GM12878 (cell line): Measurements from ENCODE around the gene MAB21L3.

ENCODE experiments used
- CBFB ChIP-seq: IDR thresholded peaks from 2 replicates; pipeline ENCODE4 v1.6.1; 2016; ENCODE audit warnings: antibody characterized with exemption, low read depth
- MTA2 ChIP-seq: fragments of 450-650 bp; IDR thresholded peaks from 2 replicates; pipeline ENCODE4 v1.6.1; 2016; ENCODE audit warnings: low read depth, mild to moderate bottlenecking, moderate library complexity
- POLR2AphosphoS5 ChIP-seq: IDR thresholded peaks from 2 replicates; pipeline ENCODE4 v1.6.1; 2011; ENCODE audit warnings: mild to moderate bottlenecking, low read length, inconsistent platforms
- RCOR1 ChIP-seq: conservative IDR thresholded peaks from 2 replicates; pipeline ENCODE4 v1.6.1; 2012; ENCODE audit warnings: low read depth, low read length, improper control_type of control experiment
- SIN3A ChIP-seq: IDR thresholded peaks from 2 replicates; pipeline ENCODE4 v1.6.1; 2012; ENCODE audit warnings: low read depth, low read length, improper control_type of control experiment
- SMC3 ChIP-seq: IDR thresholded peaks from 2 replicates; pipeline ENCODE4 v1.6.1; 2011; ENCODE audit warnings: low read length, improper control_type of control experiment, borderline replicate concordance
- TAF1 ChIP-seq: IDR thresholded peaks from 2 replicates; pipeline ENCODE4 v1.6.1; 2011; ENCODE audit warnings: mild to moderate bottlenecking, low read depth, low read length, borderline replicate concordance
- TF ChIP-seq, protein P1 (sequence below), 3 experiments: IDR thresholded peaks in 2 of 3; conservative IDR thresholded peaks in 1 of 3; 2 replicates each; pipeline ENCODE4 v1.5.1; 2011; ENCODE audit warnings: low read depth in 3 of 3, low read length in 3 of 3, mild to moderate bottlenecking in 3 of 3, control low read depth in 2 of 3, moderate library complexity in 2 of 3, inconsistent platforms in 1 of 3, mixed read lengths in 1 of 3; ENCODE audit not compliant: control insufficient read depth in 2 of 3, insufficient read depth in 1 of 3; ENCODE audit errors: extremely low read depth in 1 of 3
- TF ChIP-seq, protein P2 (sequence below): IDR thresholded peaks from 2 replicates; pipeline ENCODE4 v1.6.1; 2012; ENCODE audit warnings: mild to moderate bottlenecking, low read depth, low read length
- TF ChIP-seq, protein P3 (sequence below): fragments of 450-650 bp; IDR thresholded peaks from 2 replicates; pipeline ENCODE4 v1.6.1; 2018; ENCODE audit warnings: borderline replicate concordance, mild to moderate bottlenecking; ENCODE audit not compliant: partially characterized antibody
- TF ChIP-seq, protein P4 (sequence below): IDR thresholded peaks from 2 replicates; pipeline ENCODE4 v1.6.1; 2012; ENCODE audit warnings: low read depth, low read length, improper control_type of control experiment

DNA sequence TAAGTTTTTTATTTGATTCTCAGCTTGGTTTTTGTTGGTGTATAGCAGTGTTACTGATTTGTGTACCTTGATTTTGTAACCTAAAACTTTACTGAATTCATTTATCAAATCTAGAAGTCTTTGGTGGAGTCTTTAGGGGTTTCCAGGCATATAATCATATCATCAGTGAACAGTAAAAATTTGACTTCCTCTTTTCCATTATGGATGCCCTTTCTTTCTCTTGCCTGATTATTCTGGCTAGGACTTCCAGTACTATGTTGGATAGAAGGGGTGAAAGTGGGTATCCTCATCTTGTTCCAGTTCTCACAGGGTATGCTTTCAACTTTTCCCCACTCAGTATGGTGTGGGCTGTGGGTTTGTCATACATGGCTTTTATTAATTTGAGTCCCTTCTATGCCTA, 23.6 kb upstream of the MAB21L3 start:
- TF ChIP-seq MTA2 (no peak), CBFB (no peak), POLR2AphosphoS5 (no peak), SMC3 (no peak), SIN3A (no peak), RCOR1 (no peak), TAF1 (no peak)
- TF ChIP-seq, protein P1, sequence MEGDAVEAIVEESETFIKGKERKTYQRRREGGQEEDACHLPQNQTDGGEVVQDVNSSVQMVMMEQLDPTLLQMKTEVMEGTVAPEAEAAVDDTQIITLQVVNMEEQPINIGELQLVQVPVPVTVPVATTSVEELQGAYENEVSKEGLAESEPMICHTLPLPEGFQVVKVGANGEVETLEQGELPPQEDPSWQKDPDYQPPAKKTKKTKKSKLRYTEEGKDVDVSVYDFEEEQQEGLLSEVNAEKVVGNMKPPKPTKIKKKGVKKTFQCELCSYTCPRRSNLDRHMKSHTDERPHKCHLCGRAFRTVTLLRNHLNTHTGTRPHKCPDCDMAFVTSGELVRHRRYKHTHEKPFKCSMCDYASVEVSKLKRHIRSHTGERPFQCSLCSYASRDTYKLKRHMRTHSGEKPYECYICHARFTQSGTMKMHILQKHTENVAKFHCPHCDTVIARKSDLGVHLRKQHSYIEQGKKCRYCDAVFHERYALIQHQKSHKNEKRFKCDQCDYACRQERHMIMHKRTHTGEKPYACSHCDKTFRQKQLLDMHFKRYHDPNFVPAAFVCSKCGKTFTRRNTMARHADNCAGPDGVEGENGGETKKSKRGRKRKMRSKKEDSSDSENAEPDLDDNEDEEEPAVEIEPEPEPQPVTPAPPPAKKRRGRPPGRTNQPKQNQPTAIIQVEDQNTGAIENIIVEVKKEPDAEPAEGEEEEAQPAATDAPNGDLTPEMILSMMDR (IDR thresholded peaks at IDR 0.05 in 2 of 3, conservative IDR thresholded peaks at IDR 0.05 in 1 of 3; ENCODE audit: control insufficient read depth in 2 of 3, extremely low read depth in 1 of 3, insufficient read depth in 1 of 3, low read depth in 3 of 3, low read length in 3 of 3), result no peak
- TF ChIP-seq, protein P2, sequence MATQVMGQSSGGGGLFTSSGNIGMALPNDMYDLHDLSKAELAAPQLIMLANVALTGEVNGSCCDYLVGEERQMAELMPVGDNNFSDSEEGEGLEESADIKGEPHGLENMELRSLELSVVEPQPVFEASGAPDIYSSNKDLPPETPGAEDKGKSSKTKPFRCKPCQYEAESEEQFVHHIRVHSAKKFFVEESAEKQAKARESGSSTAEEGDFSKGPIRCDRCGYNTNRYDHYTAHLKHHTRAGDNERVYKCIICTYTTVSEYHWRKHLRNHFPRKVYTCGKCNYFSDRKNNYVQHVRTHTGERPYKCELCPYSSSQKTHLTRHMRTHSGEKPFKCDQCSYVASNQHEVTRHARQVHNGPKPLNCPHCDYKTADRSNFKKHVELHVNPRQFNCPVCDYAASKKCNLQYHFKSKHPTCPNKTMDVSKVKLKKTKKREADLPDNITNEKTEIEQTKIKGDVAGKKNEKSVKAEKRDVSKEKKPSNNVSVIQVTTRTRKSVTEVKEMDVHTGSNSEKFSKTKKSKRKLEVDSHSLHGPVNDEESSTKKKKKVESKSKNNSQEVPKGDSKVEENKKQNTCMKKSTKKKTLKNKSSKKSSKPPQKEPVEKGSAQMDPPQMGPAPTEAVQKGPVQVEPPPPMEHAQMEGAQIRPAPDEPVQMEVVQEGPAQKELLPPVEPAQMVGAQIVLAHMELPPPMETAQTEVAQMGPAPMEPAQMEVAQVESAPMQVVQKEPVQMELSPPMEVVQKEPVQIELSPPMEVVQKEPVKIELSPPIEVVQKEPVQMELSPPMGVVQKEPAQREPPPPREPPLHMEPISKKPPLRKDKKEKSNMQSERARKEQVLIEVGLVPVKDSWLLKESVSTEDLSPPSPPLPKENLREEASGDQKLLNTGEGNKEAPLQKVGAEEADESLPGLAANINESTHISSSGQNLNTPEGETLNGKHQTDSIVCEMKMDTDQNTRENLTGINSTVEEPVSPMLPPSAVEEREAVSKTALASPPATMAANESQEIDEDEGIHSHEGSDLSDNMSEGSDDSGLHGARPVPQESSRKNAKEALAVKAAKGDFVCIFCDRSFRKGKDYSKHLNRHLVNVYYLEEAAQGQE, result no peak
- TF ChIP-seq, protein P3, sequence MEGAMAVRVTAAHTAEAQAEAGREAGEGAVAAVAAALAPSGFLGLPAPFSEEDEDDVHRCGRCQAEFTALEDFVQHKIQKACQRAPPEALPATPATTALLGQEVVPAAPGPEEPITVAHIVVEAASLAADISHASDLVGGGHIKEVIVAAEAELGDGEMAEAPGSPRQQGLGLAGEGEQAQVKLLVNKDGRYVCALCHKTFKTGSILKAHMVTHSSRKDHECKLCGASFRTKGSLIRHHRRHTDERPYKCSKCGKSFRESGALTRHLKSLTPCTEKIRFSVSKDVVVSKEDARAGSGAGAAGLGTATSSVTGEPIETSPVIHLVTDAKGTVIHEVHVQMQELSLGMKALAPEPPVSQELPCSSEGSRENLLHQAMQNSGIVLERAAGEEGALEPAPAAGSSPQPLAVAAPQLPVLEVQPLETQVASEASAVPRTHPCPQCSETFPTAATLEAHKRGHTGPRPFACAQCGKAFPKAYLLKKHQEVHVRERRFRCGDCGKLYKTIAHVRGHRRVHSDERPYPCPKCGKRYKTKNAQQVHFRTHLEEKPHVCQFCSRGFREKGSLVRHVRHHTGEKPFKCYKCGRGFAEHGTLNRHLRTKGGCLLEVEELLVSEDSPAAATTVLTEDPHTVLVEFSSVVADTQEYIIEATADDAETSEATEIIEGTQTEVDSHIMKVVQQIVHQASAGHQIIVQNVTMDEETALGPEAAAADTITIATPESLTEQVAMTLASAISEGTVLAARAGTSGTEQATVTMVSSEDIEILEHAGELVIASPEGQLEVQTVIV, result no peak
- TF ChIP-seq, protein P4, sequence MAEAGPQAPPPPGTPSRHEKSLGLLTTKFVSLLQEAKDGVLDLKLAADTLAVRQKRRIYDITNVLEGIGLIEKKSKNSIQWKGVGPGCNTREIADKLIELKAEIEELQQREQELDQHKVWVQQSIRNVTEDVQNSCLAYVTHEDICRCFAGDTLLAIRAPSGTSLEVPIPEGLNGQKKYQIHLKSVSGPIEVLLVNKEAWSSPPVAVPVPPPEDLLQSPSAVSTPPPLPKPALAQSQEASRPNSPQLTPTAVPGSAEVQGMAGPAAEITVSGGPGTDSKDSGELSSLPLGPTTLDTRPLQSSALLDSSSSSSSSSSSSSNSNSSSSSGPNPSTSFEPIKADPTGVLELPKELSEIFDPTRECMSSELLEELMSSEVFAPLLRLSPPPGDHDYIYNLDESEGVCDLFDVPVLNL, result no peak
